Left ventricle myocardium superior (tissue), 1 donor: ENCODE data around the gene CFDP1. TPM values are rescaled to one million over a fixed set of nuclear protein-coding genes. Genes with fewer than 3 reads are reported as not detected.

Experiments used
- ATAC-seq: fragments of 200-7000 bp; cut with Tn5 transposase; one replicate; pipeline ENCODE4 v1.9.1; 2020; ENCODE audit warnings: mild to moderate bottlenecking, moderate library complexity
- DNase-seq: peaks from one replicate; pipeline ENCODE4 v3.0.0-alpha.2; 2020
- intact Hi-C: fragments of 100-400 bp; cut with micrococcal nuclease; formaldehyde crosslinking; loops from one replicate; pipeline ENCODE4 v1.11.0; 2022
- total RNA-seq: library from RNA; stranded (reverse); fragmentation: NEBNext Ultra II Directional; extraction: Animal tissue kit (Norgen Biotek cat#: 25700); gene quantifications from one replicate; pipeline ENCODE4 v1.2.1, GENCODE V29; 2021
- donor health status: DM: no; HTN: yes; CAD: no; lungs with severe emphysema.

CFDP1 gene
- total RNA-seq, 1 donor from 2014 or later = 24.7 TPM

DNA sequence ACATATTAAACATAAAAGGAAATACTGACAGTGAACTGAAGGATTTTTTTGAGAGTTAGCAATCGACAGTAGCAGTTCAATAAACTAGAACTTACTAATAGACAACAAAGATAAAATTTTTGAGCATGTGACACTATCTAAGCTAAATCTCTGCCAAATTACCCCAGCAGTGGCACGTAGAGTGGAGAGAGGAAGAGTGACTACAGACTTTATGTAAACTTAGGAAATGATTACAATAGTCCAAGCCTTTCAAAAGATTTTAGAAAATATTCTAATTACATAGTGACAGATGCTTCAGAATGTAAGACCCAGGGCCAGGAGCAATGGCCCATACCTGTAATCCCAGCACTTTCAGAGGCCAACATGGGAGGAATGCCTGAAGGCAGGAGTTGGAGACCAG lies 52.4 kb downstream of the CFDP1 start:
- no peak for ATAC-seq
- no peak for DNase-seq
- intact Hi-C loops = loop anchor here (5.0 kb wide), 1 partner anchor 149 kb away; no protein-coding TSS in a partner anchor

DNA sequence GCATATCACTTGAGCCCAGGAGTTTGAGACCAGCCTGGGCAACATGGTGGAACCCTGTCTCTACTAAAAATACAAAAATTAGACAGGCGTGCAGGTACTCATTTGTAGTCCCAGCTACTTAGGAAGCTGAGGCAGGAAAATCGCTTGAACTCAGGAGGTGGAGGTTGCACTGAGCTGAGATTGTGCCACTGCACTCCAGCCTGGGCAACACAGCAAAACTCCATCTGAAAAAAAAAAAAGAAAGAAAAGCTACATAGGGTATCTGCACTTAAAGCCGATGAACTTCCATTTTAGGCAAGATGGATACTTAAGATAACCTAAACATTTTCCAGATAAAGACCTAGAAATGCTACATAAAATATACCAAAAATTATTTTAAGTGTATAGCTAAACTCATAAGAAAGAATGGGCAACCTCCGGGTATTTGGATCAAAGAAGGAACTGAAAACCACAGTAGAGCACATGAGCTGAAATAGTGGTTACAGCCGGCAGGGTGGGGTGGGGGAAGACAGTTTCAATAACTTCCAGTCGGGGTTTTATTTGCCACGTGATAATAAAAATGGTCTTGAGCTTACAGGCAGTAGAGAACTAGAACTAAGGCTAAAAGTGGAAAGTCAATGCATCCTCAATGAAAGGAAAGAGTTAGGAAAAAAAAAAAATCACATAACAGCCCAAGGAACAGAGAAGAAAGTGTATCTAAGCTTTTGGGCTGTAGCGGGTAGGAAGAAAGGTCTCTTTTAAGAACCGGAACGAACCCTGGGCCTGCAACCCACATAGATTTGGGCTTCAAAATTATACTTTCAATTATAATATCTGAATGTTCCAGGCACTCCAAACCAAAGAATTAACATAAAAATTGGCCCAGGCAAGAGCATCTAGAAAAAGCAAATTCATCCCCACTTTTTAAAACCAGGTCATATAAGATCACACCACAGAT lies 53.1 kb downstream of the CFDP1 start:
- intact Hi-C loops = loop anchor here (5.0 kb wide), 1 partner anchor 148 kb away; no protein-coding TSS in a partner anchor
- ATAC-seq (no peak), DNase-seq (no peak)

DNA sequence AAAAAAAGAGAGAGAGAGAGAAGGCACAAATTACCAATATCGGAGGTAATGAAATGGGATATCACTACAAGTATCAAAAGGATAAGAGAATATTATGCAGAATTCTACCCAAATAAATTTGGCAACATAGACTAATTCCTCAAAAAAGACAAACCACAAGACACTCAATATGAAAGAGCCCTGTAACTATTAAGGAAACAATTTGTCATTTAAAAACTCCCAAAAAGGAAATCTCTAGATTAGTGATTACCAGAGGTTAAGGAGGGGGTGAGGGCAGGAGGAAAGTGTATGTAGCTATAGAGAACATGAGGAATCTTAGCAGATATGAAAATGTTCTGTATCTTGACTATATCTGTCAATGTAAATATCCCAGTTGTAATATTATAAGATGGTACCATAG lies 54.0 kb downstream of the CFDP1 start:
- no peak for ATAC-seq
- intact Hi-C loops = no loop called here
- DNase-seq = no peak

DNA sequence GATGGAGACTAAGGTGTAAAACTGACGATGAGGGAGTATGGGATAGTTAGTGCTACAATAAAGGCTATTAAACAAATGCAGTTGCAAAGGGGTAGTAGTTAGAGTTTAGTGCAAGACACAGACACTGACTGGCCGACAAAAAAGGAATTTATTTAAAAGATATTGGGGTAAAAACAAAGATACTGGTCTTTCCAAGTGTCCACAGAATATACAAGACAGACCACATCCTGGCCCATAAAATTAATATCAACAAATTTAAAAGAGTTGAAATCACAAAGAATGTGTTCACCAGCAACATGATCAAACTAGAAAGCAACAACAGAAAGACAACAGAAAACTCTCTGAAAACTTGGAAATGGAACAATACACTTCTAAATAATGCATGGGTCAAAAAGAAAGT lies 54.7 kb downstream of the CFDP1 start:
- intact Hi-C loops = no loop called here
- no peak for DNase-seq
- no peak for ATAC-seq

DNA sequence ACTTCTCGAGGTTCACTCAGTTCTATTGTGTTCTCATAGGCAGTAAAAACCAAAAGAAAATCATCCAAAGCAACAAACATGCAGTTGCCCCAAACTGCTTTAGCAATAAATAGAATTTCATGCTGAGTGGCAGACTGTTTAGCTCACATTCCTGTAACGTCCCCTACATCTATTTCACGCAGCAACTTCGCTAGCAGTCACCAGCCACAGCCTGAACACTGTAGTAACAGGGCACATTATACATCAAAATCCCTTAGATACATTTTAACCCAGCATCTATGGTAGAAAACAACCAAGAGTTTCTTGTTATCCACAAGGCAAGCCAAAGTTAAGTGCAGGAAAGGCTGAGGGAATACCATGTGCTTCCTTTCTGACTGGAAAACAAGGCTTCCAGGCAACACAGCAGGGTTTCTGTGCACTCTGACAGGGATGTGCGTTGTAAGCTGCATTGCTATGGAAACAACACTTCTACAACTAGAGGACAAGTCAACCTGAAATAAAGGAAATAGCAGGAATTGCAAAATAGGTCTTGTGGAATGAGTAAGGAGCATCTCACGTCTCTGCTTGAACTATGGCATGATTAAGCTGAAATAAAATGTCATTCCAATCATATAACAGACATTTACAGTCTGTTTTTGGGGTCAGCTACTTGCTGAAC lies 55.4 kb downstream of the CFDP1 start:
- DNase-seq = no peak
- no peak for ATAC-seq
- intact Hi-C loops = no loop called here

DNA sequence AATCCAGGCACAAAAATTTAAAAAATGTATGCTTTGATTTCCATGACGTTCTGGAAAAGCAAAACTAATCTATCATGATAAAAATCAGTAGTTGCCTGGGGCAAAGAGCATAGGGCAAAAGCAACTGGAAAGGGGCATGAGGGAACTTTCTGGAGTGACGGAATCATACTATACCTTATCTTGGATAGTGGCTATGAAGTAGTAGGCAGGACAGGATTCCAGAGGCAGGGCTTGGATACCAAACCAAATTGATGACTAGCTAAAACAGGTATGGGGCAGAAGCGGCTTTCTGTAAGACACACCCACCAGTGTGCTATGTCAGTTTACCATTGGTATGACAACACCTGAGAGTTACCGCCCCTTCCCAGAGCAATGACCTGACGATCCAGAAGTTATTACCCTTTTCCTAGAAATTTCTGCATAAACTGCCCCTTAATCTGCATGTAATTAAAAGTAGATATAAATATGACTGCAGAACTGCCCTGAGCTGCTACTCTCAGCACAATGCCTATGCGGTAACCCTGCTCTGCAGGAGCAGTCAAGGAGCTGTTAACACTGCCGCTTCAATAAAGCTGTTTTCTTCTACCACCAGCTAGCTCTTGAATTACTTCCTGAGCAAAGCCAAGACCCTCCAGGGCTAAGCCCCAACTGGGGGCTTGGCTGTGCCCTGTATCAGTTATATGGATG lies 56.7 kb downstream of the CFDP1 start:
- intact Hi-C loops = no loop called here
- ATAC-seq = no peak
- no peak for DNase-seq

- intact Hi-C loops = no loop called here
- DNase-seq (no peak), ATAC-seq (no peak)
These were observed 58.9 kb downstream of the CFDP1 start for GRCh38 chr16:75374388-75374787.

- DNase-seq (no peak), ATAC-seq (no peak)
- intact Hi-C loops = no loop called here
These were observed 61.0 kb downstream of the CFDP1 start for GRCh38 chr16:75372236-75372856.

GRCh38 chr16:75371171-75371570 lies 62.1 kb downstream of the CFDP1 start:
- DNase-seq (no peak), ATAC-seq (no peak)
- intact Hi-C loops = no loop called here

DNA sequence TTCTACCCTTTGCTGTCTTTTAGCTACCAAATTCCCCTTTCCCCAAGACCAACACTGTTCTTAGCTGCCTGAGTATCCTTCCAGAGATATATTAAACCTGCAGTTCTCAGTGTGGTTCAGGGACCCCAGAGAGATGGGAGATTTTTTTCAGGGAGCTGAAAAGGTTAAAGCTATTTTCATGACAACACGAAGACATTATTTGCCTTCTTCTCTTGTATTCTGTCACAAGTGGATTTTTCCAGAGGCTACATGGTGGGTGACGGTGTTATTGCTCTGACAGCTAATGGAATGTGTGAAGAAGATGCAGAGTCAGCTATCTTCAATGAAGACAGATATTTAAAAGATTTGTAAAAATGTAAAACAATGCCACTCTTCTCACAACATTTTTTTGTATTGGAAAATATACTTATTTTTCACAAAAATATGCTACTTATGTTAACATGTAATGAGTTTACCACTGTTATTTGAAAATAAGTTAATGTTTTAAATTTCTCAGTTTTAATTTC lies 69.0 kb downstream of the CFDP1 start:
- no peak for DNase-seq
- no peak for ATAC-seq
- intact Hi-C loops = no loop called here

GRCh38 chr16:75362846-75363245 lies 70.5 kb downstream of the CFDP1 start:
- DNase-seq (no peak), ATAC-seq (no peak)
- intact Hi-C loops = no loop called here

- intact Hi-C loops = no loop called here
- ATAC-seq (no peak), DNase-seq (no peak)
These were observed 71.4 kb downstream of the CFDP1 start for GRCh38 chr16:75361936-75362335.

DNA sequence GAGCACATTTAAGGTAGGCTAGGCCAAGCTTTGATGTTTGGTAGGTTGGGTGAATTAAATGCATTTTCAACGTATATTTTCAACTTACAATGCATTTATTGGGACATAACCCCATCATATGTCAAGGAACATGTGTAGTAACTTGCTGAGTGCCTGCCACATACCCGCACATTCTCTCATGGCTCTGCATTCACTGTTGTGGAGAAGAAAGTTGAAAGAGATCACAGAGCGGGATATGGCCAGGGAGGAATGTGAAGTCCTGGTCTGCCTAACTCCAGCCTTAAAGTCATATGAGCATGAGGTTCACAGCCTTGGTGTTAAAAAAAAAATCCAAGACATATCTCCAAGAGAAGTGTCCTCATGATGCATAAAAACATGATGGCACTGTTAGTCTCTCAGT lies 79.1 kb downstream of the CFDP1 start:
- intact Hi-C loops = no loop called here
- DNase-seq (no peak), ATAC-seq (no peak)

GRCh38 chr16:75351183-75351582 lies 82.1 kb downstream of the CFDP1 start:
- ATAC-seq (no peak), DNase-seq (no peak)
- intact Hi-C loops = no loop called here

- intact Hi-C loops = no loop called here
- ATAC-seq = no peak
- no peak for DNase-seq
These were observed 87.6 kb downstream of the CFDP1 start for GRCh38 chr16:75345711-75346110.

DNA sequence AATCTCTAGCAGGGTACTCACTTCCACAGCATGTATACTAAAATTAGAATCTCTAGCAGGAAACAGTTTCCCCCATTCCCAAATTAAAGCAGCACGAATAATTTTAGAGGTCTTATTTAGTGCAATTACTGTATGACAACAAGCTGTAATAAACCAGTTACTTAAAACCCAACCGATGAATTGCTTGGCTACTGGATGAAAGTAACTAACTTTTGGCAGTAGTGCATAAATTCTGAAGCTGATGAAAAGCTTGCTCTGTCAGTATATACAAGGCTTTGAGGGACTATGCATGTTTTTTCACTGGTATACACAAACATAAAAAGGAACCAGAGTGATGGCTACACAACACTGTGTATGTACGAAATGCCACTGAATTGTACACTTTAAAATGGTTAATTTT lies 89.4 kb downstream of the CFDP1 start:
- DNase-seq = no peak
- intact Hi-C loops = no loop called here
- no peak for ATAC-seq

- intact Hi-C loops = no loop called here
- no peak for DNase-seq
- no peak for ATAC-seq
These were observed 90.0 kb downstream of the CFDP1 start for GRCh38 chr16:75343286-75343685.

- DNase-seq (no peak), ATAC-seq (peak; percentile 29)
- intact Hi-C loops = no loop called here
These were observed 90.9 kb downstream of the CFDP1 start for GRCh38 chr16:75342308-75342811.

DNA sequence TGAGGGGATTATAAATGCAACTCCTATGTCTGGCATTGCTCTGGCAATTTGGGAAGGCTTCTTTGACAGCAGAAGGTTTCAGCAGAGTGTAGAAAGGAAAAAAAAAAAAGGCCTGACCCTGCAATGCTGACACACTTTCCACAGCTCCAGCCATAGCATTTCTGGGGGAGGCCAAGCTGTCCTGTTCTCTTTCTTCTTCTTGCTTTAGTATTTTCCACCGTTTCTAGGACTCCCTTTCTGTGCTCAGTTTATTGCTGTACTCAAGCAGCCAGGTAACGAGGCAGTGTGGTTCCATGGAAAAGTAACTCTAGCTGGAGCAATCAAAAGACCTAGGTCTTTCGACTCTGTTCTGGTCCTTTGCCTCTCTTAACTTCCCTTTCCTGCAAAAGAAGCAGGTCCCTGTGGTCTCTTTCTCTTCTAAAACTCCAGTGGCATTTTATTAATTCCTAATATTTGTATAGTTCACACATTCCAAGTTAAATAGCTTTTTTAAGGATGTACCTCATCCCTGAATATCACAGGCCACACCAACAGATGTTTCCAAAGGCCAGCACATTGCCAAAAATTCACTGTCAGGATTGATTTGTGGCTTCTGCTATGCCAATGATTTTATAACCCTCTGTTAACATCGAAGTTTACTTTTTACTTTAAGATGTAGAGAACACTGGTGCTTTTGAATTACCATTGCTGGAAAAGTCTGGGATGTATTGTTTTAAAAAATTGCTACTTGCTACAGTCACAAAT lies 91.6 kb downstream of the CFDP1 start:
- ATAC-seq = no peak
- intact Hi-C loops = no loop called here

More for the DNA sequence above, 91.6 kb downstream of the CFDP1 start:
- no peak for DNase-seq
